Endodermal cell (in vitro differentiated cells): ENCODE measurements around the gene IZUMO4. TPM values are rescaled to one million over a fixed set of nuclear protein-coding genes. Genes with fewer than 3 reads are reported as not detected.

ENCODE experiments used
- DNase-seq: peaks from one replicate; pipeline ENCODE4 v3.0.0-alpha.2; 2017
- H3K27ac ChIP-seq: 2 replicates; pipeline ENCODE4 v1.5.1; 2013; ENCODE audit warnings: mild to moderate bottlenecking, low read depth, low read length, moderate library complexity
- H3K27me3 ChIP-seq: 2 replicates; pipeline ENCODE4 v1.6.1; 2013; ENCODE audit warnings: mild to moderate bottlenecking, low read length, moderate library complexity; ENCODE audit not compliant: insufficient read depth, control insufficient read depth, poor library complexity, severe bottlenecking
- H3K36me3 ChIP-seq: 2 replicates; pipeline ENCODE4 v1.7.0; 2013; ENCODE audit warnings: mild to moderate bottlenecking, low read length, moderate library complexity; ENCODE audit not compliant: control insufficient read depth, insufficient read depth
- H3K4me1 ChIP-seq: one replicate; pipeline ENCODE4 v1.7.0; 2013; ENCODE audit warnings: low read length; ENCODE audit not compliant: control insufficient read depth, insufficient read depth
- H3K4me3 ChIP-seq: 2 replicates; pipeline ENCODE4 v1.5.1; 2013; ENCODE audit warnings: mild to moderate bottlenecking, low read length, moderate library complexity
- H3K9ac ChIP-seq: 2 replicates; pipeline ENCODE4 v1.6.1; 2013; ENCODE audit warnings: mild to moderate bottlenecking, low read length, moderate library complexity; ENCODE audit not compliant: poor library complexity, severe bottlenecking; ENCODE audit errors: extremely low read depth
- H3K9me3 ChIP-seq: 2 replicates; pipeline ENCODE4 v1.6.1; 2013; ENCODE audit warnings: mild to moderate bottlenecking, low read length, moderate library complexity; ENCODE audit not compliant: control insufficient read depth
- H3K27ac Mint-ChIP-seq: 2 replicates; pipeline ENCODE4 v1.8.0; 2020; ENCODE audit warnings: mixed read lengths
- H3K27me3 Mint-ChIP-seq: 2 replicates; pipeline ENCODE4 v1.8.0; 2021; ENCODE audit warnings: mild to moderate bottlenecking, mixed read lengths; ENCODE audit not compliant: insufficient read depth
- H3K36me3 Mint-ChIP-seq: 2 replicates; pipeline ENCODE4 v1.8.0; 2020; ENCODE audit warnings: low read depth, mixed read lengths
- H3K4me1 Mint-ChIP-seq: 2 replicates; pipeline ENCODE4 v1.8.0; 2020; ENCODE audit warnings: mixed read lengths
- H3K4me3 Mint-ChIP-seq: 2 replicates; pipeline ENCODE4 v1.8.0; 2020; ENCODE audit warnings: mild to moderate bottlenecking, moderate library complexity, mixed read lengths
- H3K9me3 Mint-ChIP-seq: 2 replicates; pipeline ENCODE4 v1.8.0; 2020; ENCODE audit warnings: mild to moderate bottlenecking, mixed read lengths
- CTCF ChIP-seq: fragments of 200-600 bp; sonication (generic); conservative IDR thresholded peaks from 2 replicates; pipeline ENCODE4 v1.5.0; 2021; ENCODE audit warnings: antibody characterized with exemption, mild to moderate bottlenecking
- WGBS, 2 experiments: methylation state at CpG; one replicate each; pipeline versions ENCODE4 v1.1.5 to v1.1.7; 2013; ENCODE audit warnings: missing lambda C conversion rate in 2 of 2, mixed read lengths in 1 of 2; ENCODE audit not compliant: insufficient coverage in 1 of 2, insufficient read length in 1 of 2; 5-methylcytosine and 5-hydroxymethylcytosine counted together
- total RNA-seq, 2 donors: library from RNA; stranded (reverse); fragmentation: NEBNext Ultra II Directional in 1 of 2; extraction: Animal tissue kit (Norgen Biotek cat#: 25700) in 1 of 2; gene quantifications; 2 replicates in 1 of 2; 3 replicates in 1 of 2; pipeline ENCODE4 v1.2.1, GENCODE V29; 2021

Gene IZUMO4
- total RNA-seq, 2 donors from 2014 or later, result 4.3 to 5.4 TPM

- 96 to 97% methylated on average over 14 to 25 of the region's 25 CpGs for WGBS, 2 experiments
- TF ChIP-seq CTCF, result no peak
- no peak overlapping the region for H3K4me3 Mint-ChIP-seq
- H3K9me3 Mint-ChIP-seq, result no peaks in the 10 kb centered on the region
- Histone ChIP-seq H3K4me3 (no peak overlapping the region), H3K36me3 (peaks cover 59% of the 10 kb centered on the region), H3K27me3 (no peaks in the 10 kb centered on the region), H3K4me1 (no peaks in the 10 kb centered on the region), H3K9ac (no peak overlapping the region), H3K9me3 (no peaks in the 10 kb centered on the region), H3K27ac (no peak overlapping the region)
- H3K4me1 Mint-ChIP-seq, result no peaks in the 10 kb centered on the region
- peaks cover 58% of the 10 kb centered on the region for H3K36me3 Mint-ChIP-seq
- no peaks in the 10 kb centered on the region for H3K27me3 Mint-ChIP-seq
- no peak overlapping the region for H3K27ac Mint-ChIP-seq
- DNase-seq, result no peak
Measured at GRCh38 chr19:2115324-2115723, 18.6 kb downstream of the IZUMO4 start.

DNA sequence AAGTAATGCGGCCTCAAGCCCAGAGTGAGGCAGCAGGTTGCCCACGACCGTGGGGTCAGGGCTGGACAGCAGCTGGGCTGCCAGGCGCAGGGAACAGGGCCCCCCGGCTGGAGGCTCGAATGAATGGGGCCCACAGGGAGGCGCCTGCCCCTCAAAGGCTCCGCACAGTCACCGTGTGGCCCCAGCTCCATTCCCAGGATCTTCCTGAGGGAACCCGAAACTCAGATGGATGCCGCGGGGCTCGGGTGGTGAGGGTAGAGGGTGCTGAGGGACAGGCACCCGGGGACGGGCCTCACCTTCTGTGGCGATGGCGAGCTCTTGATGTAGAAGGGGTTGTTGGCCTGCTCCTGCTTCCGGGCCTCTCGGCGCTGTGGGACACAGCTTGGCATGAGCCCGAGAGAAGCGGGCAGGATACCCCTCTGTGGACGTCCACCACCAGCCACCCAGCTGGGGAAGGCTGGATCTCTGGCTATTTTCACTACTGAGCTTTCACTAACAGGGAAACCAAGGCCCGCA lies 19.3 kb downstream of the IZUMO4 start:
- Histone ChIP-seq H3K27ac (no peak overlapping the region), H3K27me3 (no peaks in the 10 kb centered on the region), H3K9me3 (no peaks in the 10 kb centered on the region), H3K4me1 (no peaks in the 10 kb centered on the region), H3K9ac (no peak overlapping the region), H3K36me3 (peaks cover 59% of the 10 kb centered on the region), H3K4me3 (no peak overlapping the region)
- WGBS, 2 experiments, result 96 to 97% methylated on average over 17 to 24 of the region's 24 CpGs
- Mint-ChIP-seq H3K36me3 (peaks cover 64% of the 10 kb centered on the region), H3K27me3 (no peaks in the 10 kb centered on the region), H3K27ac (no peak overlapping the region), H3K4me3 (no peak overlapping the region), H3K9me3 (no peaks in the 10 kb centered on the region), H3K4me1 (no peaks in the 10 kb centered on the region)
- no peak for DNase-seq
- TF ChIP-seq CTCF, result no peak

DNA sequence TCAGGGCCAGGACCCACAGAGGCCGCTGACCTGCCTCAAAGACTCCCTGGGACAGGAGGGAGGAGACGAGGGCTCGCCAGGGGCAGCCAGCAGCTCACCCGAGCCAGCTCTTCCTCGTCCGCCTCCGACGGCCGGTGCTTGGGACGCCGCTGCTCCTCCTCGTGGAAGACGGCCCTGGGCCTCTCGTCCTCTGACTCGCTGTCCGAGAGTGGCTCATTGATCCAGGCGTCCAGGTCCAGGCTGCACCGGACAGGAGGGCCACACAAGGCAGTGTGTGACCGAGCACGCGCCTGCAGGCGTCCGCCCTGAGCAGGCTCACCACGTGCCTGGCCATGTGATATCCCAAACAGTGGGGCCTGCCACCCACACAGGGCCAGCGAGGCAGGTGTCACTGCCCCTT lies 19.8 kb downstream of the IZUMO4 start:
- no peak for TF ChIP-seq CTCF
- peaks cover 61% of the 10 kb centered on the region for H3K36me3 ChIP-seq
- H3K9ac ChIP-seq, result no peak overlapping the region
- H3K4me3 ChIP-seq, result no peak overlapping the region
- H3K4me3 Mint-ChIP-seq, result no peak overlapping the region
- peaks cover 67% of the 10 kb centered on the region for H3K36me3 Mint-ChIP-seq
- no peak overlapping the region for H3K27ac ChIP-seq
- no peaks in the 10 kb centered on the region for H3K9me3 Mint-ChIP-seq
- H3K4me1 ChIP-seq, result no peaks in the 10 kb centered on the region
- no peaks in the 10 kb centered on the region for H3K9me3 ChIP-seq
- H3K27ac Mint-ChIP-seq, result no peak overlapping the region
- no peaks in the 10 kb centered on the region for H3K27me3 Mint-ChIP-seq
- WGBS, 2 experiments, result 94 to 97% methylated on average over 24 to 25 of the region's 25 CpGs
- no peaks in the 10 kb centered on the region for H3K4me1 Mint-ChIP-seq
- DNase-seq, result no peak
- no peaks in the 10 kb centered on the region for H3K27me3 ChIP-seq
